Neural cell (in vitro differentiated cells): Measurements from ENCODE around the gene HBD. TPM values are rescaled to one million over a fixed set of nuclear protein-coding genes. Genes with fewer than 3 reads are reported as not detected.

Experiments used
- H2AFZ ChIP-seq: fragments of 200-600, 300-800 bp; sonication (generic), shearing (Covaris generic); 2 replicates; pipeline ENCODE4 v1.6.0; 2014; ENCODE audit warnings: low read depth, mild to moderate bottlenecking, antibody characterized with exemption, low read length, moderate library complexity
- H3F3A ChIP-seq: fragments of 200-600 bp; shearing (Covaris generic); 2 replicates; pipeline ENCODE4 v1.6.1; 2016; ENCODE audit warnings: mild to moderate bottlenecking, moderate library complexity, mixed read lengths, antibody characterized with exemption, low read length; ENCODE audit not compliant: insufficient read depth, poor library complexity, severe bottlenecking
- H3K27ac ChIP-seq: fragments of 200-600, 300-800 bp; sonication (generic), shearing (Covaris generic); 2 replicates; pipeline ENCODE4 v1.5.1; 2014; ENCODE audit warnings: mild to moderate bottlenecking, low read length, moderate library complexity
- H3K27me3 ChIP-seq: fragments of 300-800, 200-600 bp; sonication (generic), shearing (Covaris generic); 2 replicates; pipeline ENCODE4 v1.6.0; 2014; ENCODE audit warnings: mild to moderate bottlenecking, low read depth, low read length, moderate library complexity; ENCODE audit not compliant: insufficient read depth
- H3K36me3 ChIP-seq: fragments of 300-800, 200-600 bp; sonication (generic), shearing (Covaris generic); 2 replicates; pipeline ENCODE4 v1.5.1; 2014; ENCODE audit warnings: mild to moderate bottlenecking, antibody characterized with exemption, low read length, moderate library complexity; ENCODE audit not compliant: insufficient read depth
- H3K4me2 ChIP-seq: fragments of 300-800, 200-600 bp; sonication (generic), shearing (Covaris generic); 2 replicates; pipeline ENCODE4 v1.6.0; 2014; ENCODE audit warnings: mild to moderate bottlenecking, low read length
- H3K4me3 ChIP-seq: fragments of 300-800, 200-600 bp; sonication (generic), shearing (Covaris generic); 2 replicates; pipeline ENCODE4 v1.5.1; 2014; ENCODE audit warnings: mild to moderate bottlenecking, low read length, moderate library complexity
- H3K79me2 ChIP-seq: fragments of 200-600 bp; shearing (Covaris generic); replicated peaks from 2 replicates; pipeline ENCODE4 v1.6.0; 2014; ENCODE audit warnings: mild to moderate bottlenecking, low read length, moderate library complexity; ENCODE audit not compliant: insufficient read depth
- H3K9ac ChIP-seq: fragments of 300-800, 200-600 bp; sonication (generic), shearing (Covaris generic); 2 replicates; pipeline ENCODE4 v1.6.1; 2016; ENCODE audit warnings: mild to moderate bottlenecking, low read length, mixed read lengths
- H3K9me2 ChIP-seq: fragments of 200-600 bp; shearing (Covaris generic); 2 replicates; pipeline ENCODE4 v1.6.1; 2016; ENCODE audit warnings: mild to moderate bottlenecking, low read length, mixed read lengths; ENCODE audit not compliant: insufficient read depth
- H3K9me3 ChIP-seq: fragments of 200-600, 300-800 bp; sonication (generic), shearing (Covaris generic); 2 replicates; pipeline ENCODE4 v1.6.1; 2016; ENCODE audit warnings: mild to moderate bottlenecking, mixed run types, low read length, moderate library complexity, mixed read lengths
- H4K20me1 ChIP-seq: fragments of 200-600 bp; shearing (Covaris generic); 2 replicates; pipeline ENCODE4 v1.6.1; 2016; ENCODE audit warnings: mild to moderate bottlenecking, mixed run types; ENCODE audit not compliant: insufficient read depth
- CTCF ChIP-seq: fragments of 450-650 bp; IDR thresholded peaks from 2 replicates; pipeline ENCODE4 v1.5.1; 2014; ENCODE audit warnings: antibody characterized with exemption, mild to moderate bottlenecking, moderate library complexity; ENCODE audit not compliant: poor library complexity, severe bottlenecking
- EP300 ChIP-seq: fragments of 450-650 bp; conservative IDR thresholded peaks from 2 replicates; pipeline ENCODE4 v1.6.1; 2014; ENCODE audit warnings: antibody characterized with exemption, mild to moderate bottlenecking, moderate library complexity; ENCODE audit not compliant: poor library complexity, severe bottlenecking
- EZH2 ChIP-seq: fragments of 200-600, 300-800 bp; shearing (Covaris generic), sonication (generic); IDR thresholded peaks from 2 replicates; pipeline ENCODE4 v1.6.1; 2014; ENCODE audit warnings: antibody characterized with exemption, low read length, borderline replicate concordance, mild to moderate bottlenecking; ENCODE audit not compliant: insufficient read depth, poor library complexity, severe bottlenecking
- MXI1 ChIP-seq: fragments of 450-650 bp; conservative IDR thresholded peaks from 2 replicates; pipeline ENCODE4 v1.6.1; 2014; ENCODE audit warnings: antibody characterized with exemption, mild to moderate bottlenecking; ENCODE audit not compliant: poor library complexity, severe bottlenecking
- POLR2AphosphoS5 ChIP-seq: IDR thresholded peaks from 2 replicates; pipeline ENCODE4 v1.6.1; 2012
- RAD21 ChIP-seq: fragments of 450-650 bp; conservative IDR thresholded peaks from 2 replicates; pipeline ENCODE4 v1.6.1; 2014; ENCODE audit warnings: antibody characterized with exemption, mild to moderate bottlenecking, moderate library complexity
- REST ChIP-seq: IDR thresholded peaks from 2 replicates; pipeline ENCODE4 v1.6.1; 2012; ENCODE audit warnings: borderline replicate concordance
- SMC3 ChIP-seq: fragments of 450-650 bp; conservative IDR thresholded peaks from 2 replicates; pipeline ENCODE4 v1.6.1; 2014; ENCODE audit warnings: antibody characterized with exemption, mild to moderate bottlenecking, moderate library complexity; ENCODE audit not compliant: poor library complexity
- TAF1 ChIP-seq: IDR thresholded peaks from 2 replicates; pipeline ENCODE4 v1.6.1; 2012; ENCODE audit warnings: low read depth
- polyA plus RNA-seq: library from polyadenylated mRNA; depleted of rRNA; stranded (reverse); fragments of >200 nt; gene quantifications from 2 replicates; pipeline ENCODE4 v1.2.3, GENCODE V29; 2014

The HBD gene
- polyA plus RNA-seq, 1 donor from 2014 or later: not detected

DNA sequence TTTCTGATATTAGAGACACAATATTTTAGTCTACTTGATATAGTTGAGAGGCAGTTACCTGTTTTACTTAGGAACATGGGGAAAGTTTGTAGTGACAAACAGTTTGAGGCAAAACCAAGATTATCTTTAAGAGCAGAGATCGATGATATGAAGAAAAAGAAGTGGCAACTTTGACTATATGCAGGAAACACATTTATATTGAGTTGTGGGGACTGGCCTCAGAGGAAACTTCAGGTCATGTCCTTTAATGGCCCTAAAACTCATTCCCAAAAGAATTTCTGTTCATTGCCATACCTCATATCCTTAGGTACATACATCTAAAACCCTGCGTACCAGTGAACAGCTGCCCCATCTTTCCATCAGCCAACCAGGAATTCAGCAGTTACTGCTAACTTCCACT, 10.9 kb upstream of the HBD start:
- Histone ChIP-seq H4K20me1 (no peaks in the 10 kb centered on the region), H3K4me2 (no peak overlapping the region), H3K27ac (no peak overlapping the region), H3F3A (no peaks in the 10 kb centered on the region), H3K9ac (no peak overlapping the region), H3K4me3 (no peak overlapping the region), H3K9me2 (no peaks in the 10 kb centered on the region), H2AFZ (no peak overlapping the region), H3K9me3 (no peaks in the 10 kb centered on the region), H3K36me3 (no peaks in the 10 kb centered on the region), H3K27me3 (no peaks in the 10 kb centered on the region), H3K79me2 (no peaks in the 10 kb centered on the region)
- TF ChIP-seq CTCF (no peak), RAD21 (no peak), EP300 (no peak), REST (no peak), EZH2 (no peak), TAF1 (no peak), MXI1 (no peak), SMC3 (no peak), POLR2AphosphoS5 (no peak)

GRCh38 chr11:5243816-5244180, 9.5 kb upstream of the HBD start:
- no peak overlapping the region for H3K4me3 ChIP-seq
- no peak overlapping the region for H3K9ac ChIP-seq
- no peaks in the 10 kb centered on the region for H3K79me2 ChIP-seq
- H3K27ac ChIP-seq: no peak overlapping the region
- H3K36me3 ChIP-seq: no peaks in the 10 kb centered on the region
- no peak overlapping the region for H2AFZ ChIP-seq
- no peaks in the 10 kb centered on the region for H3F3A ChIP-seq
- H4K20me1 ChIP-seq: no peaks in the 10 kb centered on the region
- no peaks in the 10 kb centered on the region for H3K9me3 ChIP-seq
- no peaks in the 10 kb centered on the region for H3K27me3 ChIP-seq
- H3K9me2 ChIP-seq: no peaks in the 10 kb centered on the region
- no peak for TF ChIP-seq REST
- no peak for TF ChIP-seq TAF1
- no peak for TF ChIP-seq EP300
- TF ChIP-seq SMC3: no peak
- no peak overlapping the region for H3K4me2 ChIP-seq
